HepG2 (cell line): ENCODE measurements around the gene ACOT13. TPM values are rescaled to one million over a fixed set of nuclear protein-coding genes. Genes with fewer than 3 reads are reported as not detected.

Experiments used
- ADNP ChIP-seq: sonication (generic); formaldehyde crosslinking; IDR thresholded peaks from 2 replicates; pipeline ENCODE4 v1.4.0; 2020; ENCODE audit warnings: missing genetic modification reagents
- GABPB1 ChIP-seq: IDR thresholded peaks from 2 replicates; pipeline ENCODE4 v1.6.1; 2016; ENCODE audit warnings: mild to moderate bottlenecking, missing genetic modification reagents, moderate library complexity, missing compliant biosample characterization
- MIXL1 ChIP-seq: IDR thresholded peaks from 2 replicates; pipeline ENCODE4 v1.6.1; 2016
- NKX3-1 ChIP-seq: sonication (generic); formaldehyde crosslinking; IDR thresholded peaks from 2 replicates; pipeline ENCODE4 v1.5.0; 2020; ENCODE audit warnings: missing genetic modification reagents
- NR0B2 ChIP-seq: sonication (generic); formaldehyde crosslinking; IDR thresholded peaks from 2 replicates; pipeline ENCODE4 v1.4.0; 2020; ENCODE audit warnings: mild to moderate bottlenecking, missing genetic modification reagents
- TCF7 ChIP-seq: sonication (generic); IDR thresholded peaks from 2 replicates; pipeline ENCODE4 v1.6.1; 2016; ENCODE audit warnings: antibody characterized with exemption, low read depth
- ZBTB4 ChIP-seq: sonication (generic); formaldehyde crosslinking; IDR thresholded peaks from 2 replicates; pipeline ENCODE4 v1.4.0; 2020; ENCODE audit warnings: missing genetic modification reagents, mild to moderate bottlenecking, borderline replicate concordance
- ZNF260 ChIP-seq: sonication (generic); formaldehyde crosslinking; IDR thresholded peaks from 2 replicates; pipeline ENCODE4 v1.4.0; 2020; ENCODE audit warnings: missing genetic modification reagents, low read depth, mild to moderate bottlenecking, borderline replicate concordance
- ZNF468 ChIP-seq: sonication (generic); formaldehyde crosslinking; IDR thresholded peaks from 2 replicates; pipeline ENCODE4 v1.8.0; 2022; ENCODE audit warnings: mild to moderate bottlenecking, moderate library complexity, missing genetic modification reagents
- ZNF589 ChIP-seq: sonication (generic); formaldehyde crosslinking; conservative IDR thresholded peaks from 2 replicates; pipeline ENCODE4 v1.8.0; 2022; ENCODE audit warnings: mild to moderate bottlenecking, moderate library complexity, missing genetic modification reagents
- ZNF746 ChIP-seq: sonication (generic); formaldehyde crosslinking; IDR thresholded peaks from 2 replicates; pipeline ENCODE4 v1.8.0; 2022; ENCODE audit warnings: mild to moderate bottlenecking, missing genetic modification reagents
- ZNF780A ChIP-seq: sonication (generic); formaldehyde crosslinking; IDR thresholded peaks from 2 replicates; pipeline ENCODE4 v1.8.0; 2022; ENCODE audit warnings: mild to moderate bottlenecking, missing genetic modification reagents, moderate library complexity
- ZNF792 ChIP-seq: IDR thresholded peaks from 2 replicates; pipeline ENCODE4 v1.6.1; 2016
- ZSCAN29 ChIP-seq: sonication (generic); formaldehyde crosslinking; conservative IDR thresholded peaks from 2 replicates; pipeline ENCODE4 v1.4.0; 2020; ENCODE audit warnings: mild to moderate bottlenecking, missing genetic modification reagents
- ZSCAN31 ChIP-seq: sonication (generic); formaldehyde crosslinking; IDR thresholded peaks from 2 replicates; pipeline ENCODE4 v1.5.0; 2020; ENCODE audit warnings: low read depth, mild to moderate bottlenecking, missing genetic modification reagents
- polyA plus RNA-seq, 8 experiments: library from polyadenylated mRNA; depleted of rRNA in 3 of 8; stranded (reverse) in 7 of 8; unstranded in 1 of 8; fragments of >200 nt; fragmentation: Illumina TruSeq in 4 of 8; extraction: Trizol in 4 of 8; gene quantifications; 2 replicates each; pipeline versions ENCODE4 v1.2.1 to v1.2.3, GENCODE V29; 2011 to 2016; ENCODE audit warnings: low read depth in 4 of 8, missing spikeins in 1 of 8, mixed read lengths in 1 of 8; ENCODE audit not compliant: insufficient read depth in 1 of 8
- total RNA-seq, 5 experiments: library from RNA; depleted of rRNA; stranded (reverse); fragments of >200 nt; fragmentation: Illumina TruSeq; extraction: Trizol; gene quantifications; 2 replicates each; pipeline ENCODE4 v1.2.3, GENCODE V29; 2016; ENCODE audit warnings: low read depth in 1 of 5
- TF ChIP-seq, protein P1 (sequence below): sonication (generic); formaldehyde crosslinking; IDR thresholded peaks from 2 replicates; pipeline ENCODE4 v1.4.0; 2020; ENCODE audit warnings: low read depth, mild to moderate bottlenecking, missing genetic modification reagents
- TF ChIP-seq, protein P2 (sequence below): sonication (generic); formaldehyde crosslinking; IDR thresholded peaks from 2 replicates; pipeline ENCODE4 v1.5.1; 2020; ENCODE audit warnings: missing genetic modification reagents, mild to moderate bottlenecking, borderline replicate concordance
- TF ChIP-seq, protein P3 (sequence below): sonication (generic); formaldehyde crosslinking; IDR thresholded peaks from 2 replicates; pipeline ENCODE4 v1.4.0; 2020; ENCODE audit warnings: missing genetic modification reagents, borderline replicate concordance

Gene ACOT13
- total and polyA plus RNA-seq, 2 of the 13 experiments (the other 11 are each of a cell fraction or from before 2014, with no cell fraction given), result 31.5 to 45.1 TPM

DNA sequence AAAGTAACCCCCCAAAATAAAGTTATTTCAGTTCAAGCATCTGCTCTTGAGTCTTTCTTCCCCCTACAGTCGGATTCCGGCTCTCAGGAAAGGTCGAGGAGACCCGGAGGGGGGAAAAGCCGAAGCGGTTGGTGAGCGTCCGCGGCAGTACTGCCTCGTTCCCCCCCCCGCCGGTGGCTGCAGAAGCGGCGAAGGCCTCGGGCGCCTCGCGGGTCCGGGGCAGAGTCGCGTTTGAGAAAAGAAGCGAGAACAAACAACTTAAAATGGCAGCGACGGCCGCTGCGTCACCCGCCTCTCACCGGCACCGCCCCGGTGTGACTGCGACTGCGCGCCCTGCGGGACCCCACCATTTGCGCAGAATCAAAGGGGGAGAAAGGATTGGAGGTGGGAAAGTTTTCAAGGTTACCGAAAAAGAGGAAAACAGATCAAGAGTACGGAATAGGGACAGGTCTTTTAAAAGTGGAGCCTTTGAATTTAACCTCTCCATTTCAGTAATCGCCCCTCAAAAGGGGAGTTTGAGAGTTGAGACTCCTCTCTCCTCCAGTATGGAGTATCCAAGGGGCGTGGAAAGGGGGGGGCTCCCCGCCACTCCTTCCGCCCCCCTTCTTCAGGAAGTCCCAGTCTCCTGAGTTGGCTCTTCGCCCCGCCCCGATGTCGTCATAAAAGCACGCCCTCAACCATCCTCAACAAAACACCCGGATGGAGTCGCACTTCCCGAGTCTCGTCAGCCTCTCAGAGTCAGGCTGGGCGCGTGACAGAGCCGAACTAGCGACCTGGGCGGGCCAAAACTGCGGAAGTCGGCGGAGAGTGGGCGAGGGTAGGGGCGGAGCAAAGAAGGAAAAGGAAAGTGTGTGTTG lies 54.0 kb downstream of the ACOT13 start (continued):
- TF ChIP-seq, protein P1, sequence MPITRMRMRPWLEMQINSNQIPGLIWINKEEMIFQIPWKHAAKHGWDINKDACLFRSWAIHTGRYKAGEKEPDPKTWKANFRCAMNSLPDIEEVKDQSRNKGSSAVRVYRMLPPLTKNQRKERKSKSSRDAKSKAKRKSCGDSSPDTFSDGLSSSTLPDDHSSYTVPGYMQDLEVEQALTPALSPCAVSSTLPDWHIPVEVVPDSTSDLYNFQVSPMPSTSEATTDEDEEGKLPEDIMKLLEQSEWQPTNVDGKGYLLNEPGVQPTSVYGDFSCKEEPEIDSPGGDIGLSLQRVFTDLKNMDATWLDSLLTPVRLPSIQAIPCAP, result no peak
- TF ChIP-seq NR0B2, result no peak
- TF ChIP-seq ZSCAN31, result no peak
- no peak for TF ChIP-seq ZNF589 (CRISPR knock-in tag)
- no peak for TF ChIP-seq ZNF260
- TF ChIP-seq, protein P2, sequence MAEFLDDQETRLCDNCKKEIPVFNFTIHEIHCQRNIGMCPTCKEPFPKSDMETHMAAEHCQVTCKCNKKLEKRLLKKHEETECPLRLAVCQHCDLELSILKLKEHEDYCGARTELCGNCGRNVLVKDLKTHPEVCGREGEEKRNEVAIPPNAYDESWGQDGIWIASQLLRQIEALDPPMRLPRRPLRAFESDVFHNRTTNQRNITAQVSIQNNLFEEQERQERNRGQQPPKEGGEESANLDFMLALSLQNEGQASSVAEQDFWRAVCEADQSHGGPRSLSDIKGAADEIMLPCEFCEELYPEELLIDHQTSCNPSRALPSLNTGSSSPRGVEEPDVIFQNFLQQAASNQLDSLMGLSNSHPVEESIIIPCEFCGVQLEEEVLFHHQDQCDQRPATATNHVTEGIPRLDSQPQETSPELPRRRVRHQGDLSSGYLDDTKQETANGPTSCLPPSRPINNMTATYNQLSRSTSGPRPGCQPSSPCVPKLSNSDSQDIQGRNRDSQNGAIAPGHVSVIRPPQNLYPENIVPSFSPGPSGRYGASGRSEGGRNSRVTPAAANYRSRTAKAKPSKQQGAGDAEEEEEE, result no peak
- peak; percentile 17; the same call in 1 of the 2 replicates for TF ChIP-seq MIXL1 (CRISPR knock-in tag)
- no peak for TF ChIP-seq ZNF780A (CRISPR knock-in tag)
- TF ChIP-seq ZBTB4 (CRISPR knock-in tag), result peak; percentile 76; the same call in 1 of the 2 replicates
- no peak for TF ChIP-seq ZNF468
- TF ChIP-seq, protein P3, sequence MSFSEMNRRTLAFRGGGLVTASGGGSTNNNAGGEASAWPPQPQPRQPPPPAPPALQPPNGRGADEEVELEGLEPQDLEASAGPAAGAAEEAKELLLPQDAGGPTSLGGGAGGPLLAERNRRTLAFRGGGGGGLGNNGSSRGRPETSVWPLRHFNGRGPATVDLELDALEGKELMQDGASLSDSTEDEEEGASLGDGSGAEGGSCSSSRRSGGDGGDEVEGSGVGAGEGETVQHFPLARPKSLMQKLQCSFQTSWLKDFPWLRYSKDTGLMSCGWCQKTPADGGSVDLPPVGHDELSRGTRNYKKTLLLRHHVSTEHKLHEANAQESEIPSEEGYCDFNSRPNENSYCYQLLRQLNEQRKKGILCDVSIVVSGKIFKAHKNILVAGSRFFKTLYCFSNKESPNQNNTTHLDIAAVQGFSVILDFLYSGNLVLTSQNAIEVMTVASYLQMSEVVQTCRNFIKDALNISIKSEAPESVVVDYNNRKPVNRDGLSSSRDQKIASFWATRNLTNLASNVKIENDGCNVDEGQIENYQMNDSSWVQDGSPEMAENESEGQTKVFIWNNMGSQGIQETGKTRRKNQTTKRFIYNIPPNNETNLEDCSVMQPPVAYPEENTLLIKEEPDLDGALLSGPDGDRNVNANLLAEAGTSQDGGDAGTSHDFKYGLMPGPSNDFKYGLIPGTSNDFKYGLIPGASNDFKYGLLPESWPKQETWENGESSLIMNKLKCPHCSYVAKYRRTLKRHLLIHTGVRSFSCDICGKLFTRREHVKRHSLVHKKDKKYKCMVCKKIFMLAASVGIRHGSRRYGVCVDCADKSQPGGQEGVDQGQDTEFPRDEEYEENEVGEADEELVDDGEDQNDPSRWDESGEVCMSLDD (CRISPR knock-in tag), result 0 out of 2 replicates have a peak, but pooled peaks have one; percentile 20
- peak; percentile 93 for TF ChIP-seq GABPB1 (CRISPR knock-in tag)
- TF ChIP-seq ZSCAN29, result peak; percentile 74; the same call in 1 of the 2 replicates
- TF ChIP-seq ZNF792 (CRISPR knock-in tag), result peak; percentile 51; the same call in 1 of the 2 replicates
- 0 out of 2 replicates have a peak, but pooled peaks have one; percentile 29 for TF ChIP-seq ZNF746 (CRISPR knock-in tag)
- TF ChIP-seq NKX3-1 (CRISPR knock-in tag), result peak; percentile 87; the same call in 1 of the 2 replicates
- no peak for TF ChIP-seq TCF7
- TF ChIP-seq ADNP (CRISPR knock-in tag), result no peak
